NCI-H526 (cell line): ENCODE measurements around the gene QSOX2.
A peak's percentile ranks its signal among the peaks of the same experiment; 100 is the strongest.
"Not testable (repeated sequence)": the region's sequence is repeated elsewhere in the genome, so short reads cannot be mapped to it uniquely, and the experiment has no call there.

Experiments used
- DNase-seq, 2 experiments: peaks; one replicate each; lab custom pipeline; 2025; lab: John Stamatoyannopoulos, UW

The QSOX2 gene

GRCh38 chr9:136237486-136238341 lies 7.9 kb downstream of the QSOX2 start:
- no peak for DNase-seq

DNA sequence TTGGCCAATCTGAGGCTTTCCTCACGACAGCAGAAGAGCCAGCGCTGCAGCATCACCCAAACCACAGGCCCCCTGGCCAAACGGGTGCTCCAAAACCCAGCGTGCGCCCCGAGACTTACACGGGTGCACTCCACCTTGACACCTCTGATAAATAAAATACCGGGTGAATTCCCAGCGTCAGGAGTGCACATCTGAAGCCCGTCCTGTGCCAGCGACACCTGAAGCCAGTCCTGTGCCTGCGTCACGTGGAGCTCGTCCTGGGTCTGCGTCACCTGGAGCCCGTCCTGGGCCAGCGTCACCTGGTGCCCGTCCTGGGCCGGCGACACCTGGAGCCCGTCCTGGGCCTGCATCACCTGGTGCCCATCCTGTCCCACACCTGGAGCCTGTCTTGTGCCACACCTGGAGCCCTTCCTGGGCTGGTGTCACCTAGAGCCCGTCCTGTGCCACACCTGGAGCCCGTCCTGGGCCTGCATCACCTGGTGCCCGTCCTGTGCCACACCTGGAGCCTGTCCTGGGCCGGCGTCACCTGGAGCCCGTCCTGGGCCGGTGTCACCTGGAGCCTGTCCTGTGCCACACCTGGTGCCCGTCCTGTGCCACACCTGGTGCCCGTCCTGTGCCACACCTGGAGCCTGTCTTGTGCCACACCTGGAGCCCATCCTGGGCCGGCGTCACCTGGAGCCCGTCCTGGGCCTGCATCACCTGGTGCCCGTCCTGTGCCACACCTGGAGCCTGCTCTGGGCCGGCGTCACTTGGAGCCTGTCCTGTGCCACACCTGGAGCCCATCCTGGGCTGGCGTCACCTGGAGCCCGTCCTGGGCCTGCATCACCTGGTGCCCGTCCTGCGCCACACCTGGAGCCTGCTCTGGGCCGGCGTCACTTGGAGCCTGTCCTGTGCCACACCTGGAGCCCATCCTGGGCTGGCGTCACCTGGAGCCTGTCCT lies 8.9 kb downstream of the QSOX2 start:
- not testable (repeated sequence) for DNase-seq

GRCh38 chr9:136235709-136236455 lies 9.7 kb downstream of the QSOX2 start:
- no peak for DNase-seq

DNA sequence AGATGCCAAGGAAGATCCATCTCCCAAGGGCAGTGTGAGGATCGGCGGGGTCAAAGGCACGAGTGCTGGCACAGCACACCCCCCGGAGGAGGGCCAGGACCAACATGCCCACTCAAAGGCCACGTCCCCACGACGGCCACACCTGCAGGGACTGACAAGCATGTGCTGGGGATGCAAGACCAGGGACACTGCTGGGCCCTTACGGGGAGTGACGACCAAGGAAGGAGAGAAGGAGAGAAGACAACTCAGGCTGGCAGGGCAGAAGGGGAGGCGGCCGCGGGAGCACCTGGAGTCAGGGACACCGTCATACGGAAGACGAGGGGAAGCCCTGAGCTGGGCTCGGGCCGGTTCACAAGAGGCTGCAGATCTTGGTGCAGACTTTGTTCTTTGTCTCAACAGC lies 10.4 kb downstream of the QSOX2 start:
- DNase-seq, result no peak

- DNase-seq, result no peak
Observed at GRCh38 chr9:136234597-136234996, 11.0 kb downstream of the QSOX2 start.

- DNase-seq, result no peak
Observed at GRCh38 chr9:136233868-136234267, 11.7 kb downstream of the QSOX2 start.

DNA sequence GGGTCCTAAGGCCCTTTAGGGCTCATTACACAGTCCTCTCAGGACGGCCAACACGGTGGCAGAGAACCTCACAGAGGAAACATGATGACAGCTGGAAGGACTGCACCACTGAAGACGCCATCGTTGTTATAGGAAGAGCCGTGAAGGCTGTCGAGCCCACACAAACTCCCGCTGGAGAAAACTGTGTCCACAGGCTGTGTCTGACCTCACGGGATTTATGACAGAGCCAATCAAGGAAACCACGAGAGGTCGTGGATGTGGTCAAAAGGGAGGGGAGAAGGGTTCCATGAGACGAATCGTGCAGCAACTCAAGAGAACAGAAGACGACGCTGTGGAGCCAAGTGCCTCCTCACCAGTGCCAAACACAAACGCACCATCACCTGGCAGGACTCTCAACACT lies 12.2 kb downstream of the QSOX2 start:
- no peak for DNase-seq

GRCh38 chr9:136232969-136233368 lies 12.6 kb downstream of the QSOX2 start:
- no peak for DNase-seq

DNA sequence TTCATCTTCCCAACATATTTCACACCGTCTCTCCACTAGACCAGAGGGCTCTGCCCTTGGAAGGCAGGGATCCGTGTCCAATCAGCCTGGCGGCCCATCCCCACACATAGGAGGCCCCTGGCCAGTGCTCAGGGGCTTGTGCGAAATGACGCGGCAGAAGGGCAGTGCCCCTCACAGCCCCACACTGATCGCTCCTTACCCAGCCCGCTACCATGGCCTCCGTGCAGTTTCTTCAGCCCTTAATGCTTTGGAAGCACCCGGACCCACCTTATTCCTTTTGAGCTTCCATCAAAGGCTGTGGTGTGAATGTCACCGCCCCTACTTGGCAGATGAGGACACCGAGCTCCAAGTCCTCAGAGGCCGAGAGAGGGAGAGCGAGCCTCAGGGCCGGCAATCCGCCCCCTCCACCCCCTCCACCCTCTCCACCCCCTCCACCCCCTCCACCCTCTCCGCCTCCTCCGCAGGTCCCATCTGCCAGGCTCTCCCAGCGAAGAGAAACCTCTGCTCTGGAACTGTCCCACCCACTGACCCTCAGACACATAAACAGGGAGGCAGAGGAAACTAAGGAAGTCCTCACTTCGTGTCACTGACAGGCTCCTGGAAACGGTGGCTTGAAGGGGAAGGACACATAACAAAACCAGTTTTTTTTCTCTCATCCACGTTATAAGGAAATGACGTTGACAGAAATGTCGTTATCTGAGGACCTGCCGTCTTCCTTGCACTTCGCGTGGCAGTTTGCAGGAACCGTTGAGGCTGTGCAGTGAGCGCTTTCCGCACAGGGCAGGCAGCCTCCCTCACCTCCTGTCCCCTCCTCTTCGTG lies 13.9 kb downstream of the QSOX2 start:
- DNase-seq, result no peak

DNA sequence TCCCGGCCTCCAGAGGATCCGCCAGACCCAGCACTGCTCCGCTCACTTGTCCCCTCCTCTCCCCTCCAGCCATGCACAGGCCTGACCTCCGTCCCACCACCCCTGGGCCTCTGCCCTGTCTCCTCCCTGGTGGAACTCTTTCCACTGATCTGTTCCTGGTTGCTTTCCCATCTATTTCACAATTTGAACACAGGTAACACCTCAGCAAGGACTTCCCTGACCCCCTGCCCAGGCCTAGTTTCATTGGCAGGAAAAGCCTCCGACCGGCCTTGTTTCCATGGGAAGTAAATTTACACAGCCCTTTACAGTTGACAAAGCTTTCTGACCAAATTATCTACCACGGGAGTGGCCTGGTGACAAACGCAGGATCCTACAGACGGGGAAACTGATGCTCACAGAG lies 14.8 kb downstream of the QSOX2 start:
- DNase-seq, result no peak

GRCh38 chr9:136230365-136230764 lies 15.2 kb downstream of the QSOX2 start:
- DNase-seq, result no peak

GRCh38 chr9:136229096-136230065 lies 16.2 kb downstream of the QSOX2 start:
- no peak for DNase-seq

GRCh38 chr9:136228107-136228875 lies 17.3 kb downstream of the QSOX2 start:
- DNase-seq, result no peak

DNA sequence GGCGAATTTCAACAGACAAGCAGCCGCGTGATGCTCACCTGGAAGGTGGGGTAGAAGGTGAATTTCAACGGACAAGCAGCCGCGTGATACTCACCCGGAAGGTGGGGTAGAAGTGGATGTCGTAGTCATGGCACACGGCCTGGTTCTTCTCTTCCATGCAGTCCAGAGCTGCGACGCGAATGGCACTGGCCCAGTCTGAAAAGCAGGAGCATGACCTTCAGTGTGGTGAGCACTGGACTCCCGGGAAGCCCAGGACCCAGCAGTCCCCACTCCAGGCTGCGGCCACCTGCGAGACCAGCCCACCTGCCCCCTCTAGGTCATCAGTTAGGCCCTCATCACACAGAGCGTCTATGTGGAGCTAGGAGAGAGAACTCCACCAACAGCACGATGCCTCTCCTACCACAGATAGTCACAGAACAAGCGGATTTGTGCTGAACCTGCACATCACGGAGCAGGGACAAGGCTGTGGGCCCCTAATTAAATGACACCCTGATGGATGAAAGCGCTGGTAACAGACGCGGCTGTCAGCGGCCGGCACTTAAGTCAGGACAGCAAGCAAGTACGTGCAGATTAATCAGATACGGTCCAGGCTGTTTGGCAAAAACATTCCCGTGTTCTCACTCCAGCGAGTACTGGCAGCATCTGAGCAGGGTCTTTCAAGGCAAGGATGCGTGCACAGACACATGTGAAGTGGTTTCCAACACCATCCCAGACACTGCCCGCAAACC lies 18.8 kb downstream of the QSOX2 start:
- no peak for DNase-seq

DNA sequence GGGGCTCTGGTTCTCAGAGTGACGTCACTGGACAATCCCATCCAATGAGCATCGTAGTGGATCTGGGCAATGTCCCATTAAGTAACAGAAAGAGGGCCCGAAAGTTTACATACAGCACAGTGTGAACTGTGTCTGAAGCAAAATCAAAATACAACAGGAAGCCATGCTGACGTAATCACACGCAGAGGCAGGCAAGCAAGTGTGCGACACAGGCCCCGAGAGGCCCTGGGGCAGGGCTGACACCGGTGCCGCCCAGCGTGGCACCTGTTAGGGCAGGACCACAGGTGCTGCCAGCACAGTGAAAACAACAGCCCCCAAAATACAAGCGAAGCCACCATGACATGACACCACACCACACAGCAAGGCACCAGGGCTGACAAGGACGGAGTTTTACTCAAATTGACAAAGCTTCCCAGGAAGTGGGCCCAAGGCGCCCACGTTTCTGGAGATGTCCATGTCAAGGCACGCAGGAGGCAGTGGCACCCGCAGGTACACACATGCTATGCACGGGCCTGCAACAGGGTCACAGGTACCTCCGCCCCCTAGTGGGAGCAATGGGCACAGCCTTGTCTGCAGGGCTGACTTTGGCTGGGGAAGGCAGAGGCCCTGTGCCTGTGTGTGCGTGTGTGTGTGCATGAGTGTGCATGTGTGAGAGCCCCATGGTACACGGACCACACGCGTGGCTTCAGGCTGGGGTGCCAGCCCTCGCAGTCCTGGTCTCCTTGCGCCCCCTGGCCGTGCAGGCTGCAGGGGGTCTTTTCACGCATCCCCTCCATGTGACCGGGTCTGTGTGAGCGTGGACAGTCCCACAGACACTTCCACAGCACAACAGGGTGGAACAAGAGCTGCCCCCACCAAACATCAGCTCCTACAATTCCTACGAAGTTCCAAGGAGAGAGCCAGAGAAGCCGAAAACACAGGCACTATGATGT lies 19.6 kb downstream of the QSOX2 start:
- DNase-seq, result peak in 1 of 2 experiments; percentile 78

DNA sequence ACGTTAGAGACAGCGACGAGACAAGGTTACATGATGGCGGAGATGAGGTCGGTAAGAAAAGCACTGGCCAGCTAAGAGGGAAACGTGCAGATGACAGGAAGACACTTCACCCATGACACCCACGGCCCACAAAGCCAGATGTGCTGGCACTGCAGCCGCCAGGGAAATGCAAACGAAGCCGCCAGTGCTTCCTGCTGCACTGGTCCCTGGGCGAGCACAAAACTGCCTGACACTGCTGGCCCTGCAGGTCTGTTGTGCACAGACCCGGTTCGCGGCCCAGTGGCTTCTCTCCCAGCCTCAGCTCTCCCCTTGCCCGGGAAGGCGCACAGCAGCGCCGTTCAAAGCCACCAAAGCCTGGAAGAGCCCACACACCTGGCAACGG lies 20.3 kb downstream of the QSOX2 start:
- DNase-seq, result no peak

GRCh38 chr9:136223871-136224640 lies 21.6 kb downstream of the QSOX2 start:
- DNase-seq, result no peak
